ENCODE measurements around the gene REM2.
"Not testable (repeated sequence)": the region's sequence is repeated elsewhere in the genome, so short reads cannot be mapped to it uniquely, and the experiment has no call there.

REM2 gene

DNA sequence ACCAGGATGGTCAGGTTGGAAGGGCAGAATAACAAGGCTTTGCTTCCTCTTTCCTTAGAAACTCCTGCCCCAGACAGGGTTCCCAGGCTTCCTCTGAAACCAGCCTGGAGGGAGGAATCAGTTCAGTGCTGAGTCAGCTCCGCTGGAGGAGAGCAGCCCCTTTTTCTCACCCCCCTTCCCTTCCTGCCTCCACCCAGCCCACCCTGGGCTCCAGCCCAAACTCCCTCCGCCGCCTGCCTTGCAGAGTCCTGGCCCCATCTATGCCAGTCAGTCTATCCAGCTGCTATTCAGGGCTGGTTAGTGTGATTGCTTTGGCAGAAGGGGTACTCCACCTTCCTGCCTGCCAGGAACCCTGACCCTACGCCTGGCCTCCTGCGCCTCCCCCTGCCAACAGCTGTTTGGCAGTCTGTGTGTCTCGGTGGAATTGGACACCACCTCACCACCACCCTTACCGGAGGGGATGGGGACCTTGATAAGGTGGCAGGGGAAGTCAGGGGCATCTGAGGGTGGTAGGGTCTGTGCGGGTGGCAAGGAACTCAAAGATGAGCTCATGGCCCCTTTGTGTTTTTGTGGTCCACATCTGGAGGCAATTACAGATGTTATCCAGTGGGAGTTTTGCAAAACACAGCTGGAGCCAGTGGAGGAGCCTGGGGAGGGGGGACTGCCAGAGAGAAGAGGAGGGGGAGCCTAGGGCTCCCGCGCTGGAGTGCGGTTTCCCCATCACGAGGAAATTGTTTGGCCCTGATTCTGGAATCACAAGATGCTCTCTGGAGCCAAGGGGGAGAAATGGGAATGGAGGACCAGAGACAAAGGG lies 34.5 kb upstream of the REM2 start:
- no peak for DNase-seq

DNA sequence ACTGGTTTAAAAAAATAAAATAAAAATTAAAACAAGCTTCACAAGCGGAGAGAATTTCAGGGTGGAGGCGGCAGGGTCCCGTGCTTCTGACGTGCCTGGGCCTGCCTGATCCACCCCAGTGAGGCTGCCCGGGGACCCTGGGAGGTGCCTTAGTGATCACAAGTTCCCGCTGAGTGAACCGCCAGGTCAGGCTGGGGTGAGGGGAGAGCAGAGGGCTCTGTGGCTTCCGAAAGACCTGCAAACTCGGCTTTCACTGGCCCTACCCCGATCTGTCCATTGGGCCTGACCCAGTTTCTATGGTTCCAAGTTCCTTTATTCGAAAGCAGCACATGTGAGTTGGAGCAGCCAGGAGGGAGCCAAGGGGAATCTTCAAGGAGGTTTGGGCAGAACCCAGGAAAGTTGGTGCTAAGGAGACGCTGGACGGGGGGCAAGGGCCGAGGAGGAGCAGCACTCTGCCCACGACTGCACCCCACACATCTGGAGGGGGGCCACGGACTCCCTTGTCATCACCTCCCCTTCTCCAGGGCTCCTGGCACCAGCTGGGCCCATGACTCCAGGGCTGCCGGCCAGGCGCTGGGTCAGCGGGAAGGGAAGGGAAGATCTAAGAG lies 33.7 kb upstream of the REM2 start:
- no peak for DNase-seq

DNA sequence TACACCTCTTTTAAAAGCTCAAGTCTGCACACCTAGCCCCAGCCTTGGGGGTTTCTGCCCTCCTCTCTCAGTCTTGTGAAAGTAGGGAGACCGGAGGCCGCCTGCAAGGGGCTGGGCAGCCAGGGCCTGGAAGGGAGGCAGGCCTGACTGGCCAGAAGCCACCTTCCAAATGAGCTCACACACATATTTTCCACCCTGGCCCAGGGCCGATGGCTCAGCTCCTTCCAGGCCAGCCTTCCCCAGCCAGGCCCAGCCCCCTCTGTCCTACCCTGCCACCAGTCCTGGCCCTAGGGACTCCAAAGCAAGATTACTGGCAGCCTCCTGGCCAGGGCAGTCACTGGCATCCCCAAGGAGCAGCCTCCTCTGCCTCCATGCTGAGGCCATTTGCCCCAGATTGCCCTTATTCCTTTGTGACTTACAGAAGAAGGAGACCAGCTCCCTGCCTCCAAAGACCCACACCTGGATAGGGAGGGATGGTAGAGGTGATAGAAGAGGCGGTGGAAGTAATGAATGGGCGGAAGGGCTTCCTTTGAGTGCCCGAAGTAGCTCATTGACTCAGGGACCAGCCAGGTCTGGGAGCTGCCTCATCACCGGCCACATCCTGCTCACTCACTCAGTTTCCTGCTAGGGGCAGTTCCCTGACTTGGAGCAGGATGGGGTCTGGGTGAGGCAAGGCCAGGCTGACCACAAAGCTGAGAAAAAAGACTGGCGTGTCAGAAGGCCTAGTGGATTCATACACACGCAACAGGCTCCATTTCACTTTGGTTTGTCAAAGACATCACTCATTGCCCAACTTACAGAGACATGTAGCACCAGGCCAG lies 31.9 kb upstream of the REM2 start:
- no peak for DNase-seq

DNA sequence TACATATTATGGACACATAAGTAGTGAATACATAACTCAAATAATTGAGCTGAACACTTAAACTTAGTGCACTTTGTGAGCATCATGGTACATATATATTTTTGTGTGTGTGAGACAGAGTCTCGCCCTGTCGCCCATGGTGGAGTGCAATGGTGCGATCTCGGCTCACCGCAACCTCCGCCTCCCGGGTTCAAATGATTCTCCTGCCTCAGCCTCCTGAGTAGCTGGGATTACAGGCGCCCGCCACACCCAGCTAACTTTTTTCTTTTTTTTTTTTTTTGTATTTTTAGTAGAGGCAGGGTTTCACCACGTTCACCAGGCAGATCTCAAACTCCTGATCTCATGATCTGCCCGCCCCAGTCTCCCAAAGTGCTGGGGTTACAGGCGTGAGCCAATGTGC lies 30.8 kb upstream of the REM2 start:
- not testable (repeated sequence) for DNase-seq

DNA sequence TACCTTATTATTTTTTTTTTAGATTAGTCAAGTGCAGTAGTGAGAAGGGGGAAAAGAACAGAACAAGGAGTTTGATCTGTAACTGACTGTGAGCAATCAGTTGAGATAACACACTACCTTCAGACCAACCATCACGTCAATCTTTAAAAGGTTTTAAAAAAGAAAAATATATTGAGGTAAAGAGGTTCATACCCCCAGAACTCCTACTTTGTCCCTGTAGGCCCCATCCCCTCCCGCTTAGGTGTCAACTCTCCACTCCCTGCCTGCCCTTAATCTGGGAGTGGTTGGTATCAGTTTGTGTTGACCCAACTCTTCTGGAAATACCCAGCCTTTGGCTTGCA lies 30.5 kb upstream of the REM2 start:
- DNase-seq = no peak

DNA sequence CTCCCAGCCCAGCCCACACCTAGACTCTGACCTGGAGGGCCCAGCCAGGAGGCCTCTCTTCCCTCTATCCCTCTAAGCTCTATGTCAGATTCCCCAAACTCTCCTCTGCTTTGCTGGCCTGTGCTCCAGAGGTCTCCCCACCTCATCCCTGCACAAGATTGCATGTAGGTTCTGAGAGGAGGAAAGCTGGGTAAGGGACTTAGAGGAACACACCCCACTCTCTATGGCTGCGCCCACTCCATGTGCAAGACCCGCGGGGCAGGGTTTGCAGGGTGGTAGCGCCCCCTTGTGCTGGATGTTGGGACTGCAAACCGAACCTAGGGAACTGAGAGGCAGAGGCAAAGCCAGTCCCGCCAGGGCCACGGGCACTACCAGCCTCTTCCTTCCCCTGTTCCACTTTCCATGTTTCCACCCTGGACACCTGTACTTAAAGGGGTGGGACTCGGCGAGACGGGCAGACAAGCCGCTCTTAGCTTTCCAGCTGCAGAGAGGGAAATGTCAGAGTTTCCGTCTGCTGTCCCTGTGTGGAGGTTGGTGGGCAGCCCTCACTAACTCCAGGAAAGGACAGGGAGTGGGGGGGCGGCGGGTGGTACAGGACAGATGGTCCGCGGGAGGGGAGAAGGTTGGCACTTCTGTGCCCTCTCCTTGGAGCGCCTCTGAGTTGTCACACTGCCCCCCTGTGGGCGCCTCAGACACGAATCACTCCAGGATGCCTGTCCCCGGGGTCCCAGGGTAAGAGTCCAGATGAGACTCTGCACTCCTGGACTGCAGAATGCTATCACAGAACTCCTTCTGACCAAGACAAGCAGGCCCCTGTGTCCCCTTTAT lies 29.9 kb upstream of the REM2 start:
- DNase-seq = no peak

DNA sequence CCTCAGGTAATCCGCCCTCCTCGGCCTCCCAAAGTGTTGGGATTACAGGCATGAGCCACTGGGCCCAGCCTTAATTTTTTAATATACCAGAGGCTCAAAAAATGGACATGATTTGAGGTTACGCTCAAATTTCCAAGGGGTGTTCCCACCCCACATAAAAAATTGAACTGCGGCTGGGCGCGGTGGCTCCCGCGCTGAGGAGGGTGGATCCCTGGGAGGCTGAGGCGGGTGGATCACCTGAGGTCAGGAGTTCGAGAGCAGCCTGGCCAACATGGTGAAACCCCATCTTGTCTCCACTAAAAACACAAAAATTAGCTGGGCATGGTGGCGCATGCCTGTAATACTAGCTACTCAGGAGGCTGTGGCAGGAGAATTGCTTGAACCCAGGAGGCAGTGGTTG lies 28.7 kb upstream of the REM2 start:
- not testable (repeated sequence) for DNase-seq

DNA sequence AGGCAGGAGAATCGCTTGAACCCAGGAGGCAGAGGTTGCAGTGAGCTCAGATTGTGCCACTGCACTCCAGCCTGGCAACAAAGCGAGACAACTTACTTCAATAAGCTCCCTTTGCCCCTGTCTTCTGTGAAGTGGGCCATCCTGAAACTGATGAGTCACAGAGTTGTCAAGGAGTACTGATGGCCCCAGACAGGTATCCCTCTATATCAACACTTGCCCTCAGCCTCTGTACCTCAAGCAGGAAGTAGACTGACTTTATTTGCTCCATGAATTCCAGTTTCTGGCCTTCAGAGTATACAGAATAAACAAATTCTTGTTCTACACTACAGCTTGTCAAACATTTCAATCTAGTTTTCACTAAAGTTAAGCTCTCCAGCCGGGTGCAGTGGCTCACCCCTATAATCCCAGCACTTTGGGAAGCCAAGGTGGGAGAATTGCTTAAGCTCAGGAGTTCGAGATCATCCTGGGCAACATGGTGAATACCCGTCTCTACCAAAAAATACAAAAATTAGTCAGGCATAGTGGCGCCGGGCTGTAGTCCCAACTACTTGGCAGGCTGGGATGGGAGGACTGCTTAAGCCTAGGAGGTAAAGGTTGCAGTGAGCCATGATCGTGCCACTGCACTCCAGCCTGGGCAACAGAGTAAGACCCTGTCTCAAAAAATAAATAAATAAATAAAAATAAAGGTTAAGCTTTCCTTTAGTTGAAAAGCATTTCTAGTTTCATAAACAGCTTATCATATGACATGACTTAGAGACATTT lies 27.9 kb upstream of the REM2 start:
- no peak for DNase-seq

DNA sequence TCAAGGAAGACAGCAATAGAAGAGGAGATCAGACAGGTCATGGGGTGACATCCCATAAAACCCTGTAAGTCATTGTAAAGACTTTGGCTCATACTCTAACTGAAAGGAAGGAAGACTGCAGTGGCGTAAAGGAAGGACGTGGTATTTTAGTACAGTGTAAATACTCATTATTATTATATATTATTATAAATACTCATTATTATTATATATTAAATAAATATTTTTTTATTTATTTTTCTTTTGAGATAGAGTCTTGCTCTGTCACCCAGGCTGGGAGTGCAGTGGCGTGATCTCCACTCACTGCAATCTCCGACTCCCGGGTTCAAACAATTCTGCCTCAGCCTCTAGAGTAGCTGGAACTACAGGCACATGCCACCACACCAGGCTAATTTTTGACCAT lies 26.6 kb upstream of the REM2 start:
- no peak for DNase-seq

DNA sequence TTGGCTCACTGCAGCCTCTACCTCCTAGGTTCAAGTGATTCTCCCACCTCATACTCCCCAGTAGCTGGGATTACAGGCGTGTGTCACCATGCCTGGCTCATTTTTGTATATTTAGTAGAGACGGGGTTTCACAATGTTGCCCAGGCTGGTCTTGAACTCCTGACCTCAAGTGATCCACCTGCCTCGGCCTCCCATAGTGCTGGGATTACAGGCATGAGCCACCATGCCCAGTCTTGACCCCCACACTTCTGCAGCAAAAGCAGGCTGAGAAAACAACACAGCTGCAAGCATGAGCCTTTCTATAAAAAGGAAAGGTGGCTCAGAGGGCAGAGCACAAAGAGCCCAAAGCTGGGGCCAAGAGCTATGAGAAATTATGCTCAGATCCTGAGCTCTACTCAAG lies 22.6 kb upstream of the REM2 start:
- not testable (repeated sequence) for DNase-seq

DNA sequence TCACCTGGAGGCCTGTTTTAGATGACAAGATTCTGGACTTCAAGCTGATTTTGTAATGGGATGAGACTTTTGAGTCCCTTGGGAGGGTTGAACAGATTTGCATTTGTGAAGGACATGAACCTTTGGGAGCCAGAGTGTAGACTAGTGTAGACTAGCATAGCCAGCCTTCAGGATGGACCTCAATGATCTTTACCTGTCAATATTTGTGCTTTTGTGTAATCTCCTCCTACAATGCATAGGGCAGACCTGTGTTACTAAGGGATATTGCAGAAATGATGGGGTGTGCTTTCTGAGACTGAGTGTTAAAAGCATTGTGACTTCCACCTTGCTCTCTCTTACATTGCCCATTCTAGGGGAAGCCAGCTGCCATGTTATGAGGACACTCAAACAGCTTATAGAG lies 21.4 kb upstream of the REM2 start:
- DNase-seq = no peak

DNA sequence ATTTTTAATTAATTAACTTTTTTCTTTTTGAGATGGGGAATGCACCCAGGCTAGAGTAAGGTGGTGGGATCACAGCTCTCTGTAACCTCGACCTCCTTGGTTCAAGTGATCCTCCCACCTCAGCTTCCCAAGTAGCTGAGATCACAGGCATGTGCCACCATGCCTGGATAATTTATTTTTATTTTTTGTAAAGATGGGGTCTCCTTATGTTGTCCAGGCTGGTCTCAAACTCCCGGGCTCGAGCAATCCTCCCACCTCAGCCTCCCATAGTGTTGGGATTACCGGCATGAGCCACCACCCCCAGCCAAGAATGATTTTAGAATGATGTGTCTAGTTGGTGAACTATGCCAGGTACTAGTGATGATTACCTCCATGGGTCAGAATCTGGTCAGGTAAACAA lies 18.0 kb upstream of the REM2 start:
- no peak for DNase-seq

DNA sequence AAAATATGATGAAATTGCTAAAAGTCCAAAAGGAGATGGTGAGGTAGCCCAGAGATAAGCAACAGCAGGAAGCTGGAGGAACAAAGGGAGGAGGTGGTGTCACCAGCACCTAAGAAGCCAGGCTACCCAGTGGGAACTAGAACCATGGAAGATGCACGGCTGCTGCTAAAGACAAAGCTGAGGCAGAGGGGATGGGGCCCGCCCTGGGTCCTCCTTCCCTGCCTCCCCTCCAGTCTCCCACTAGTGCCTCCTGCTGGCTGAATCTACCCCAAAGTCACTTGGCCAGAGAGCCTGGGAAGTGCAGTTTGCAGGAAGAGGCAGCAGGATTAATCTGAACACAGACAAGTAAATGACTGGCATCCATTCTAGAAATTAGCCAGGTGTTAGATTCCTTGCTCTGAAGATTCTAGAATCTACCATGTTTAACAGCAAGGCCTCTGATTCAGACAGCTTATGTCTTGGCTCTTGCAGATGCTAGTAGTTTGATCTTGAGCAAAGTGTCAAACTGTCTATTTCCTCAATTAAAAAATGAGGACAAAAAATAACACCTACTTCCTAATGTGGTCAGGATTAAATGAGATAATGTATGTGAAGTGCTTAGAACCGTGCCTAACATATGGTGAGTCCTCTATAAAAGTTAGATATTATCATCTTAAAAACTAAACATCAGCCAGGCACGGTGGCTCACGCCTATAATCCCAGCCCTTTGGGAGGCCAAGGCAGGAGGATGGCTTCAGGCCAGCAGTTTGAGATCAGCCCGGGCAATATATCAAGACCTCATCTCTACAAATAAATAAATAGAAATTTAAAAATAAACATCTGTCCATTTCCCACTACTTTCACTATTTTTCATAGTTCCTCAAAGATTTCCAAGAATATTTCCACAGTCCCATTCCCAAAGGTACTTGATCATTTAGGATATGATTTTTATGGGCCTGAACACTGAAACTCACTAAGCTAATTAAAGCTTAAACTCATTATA lies 17.3 kb upstream of the REM2 start:
- no peak for DNase-seq

DNA sequence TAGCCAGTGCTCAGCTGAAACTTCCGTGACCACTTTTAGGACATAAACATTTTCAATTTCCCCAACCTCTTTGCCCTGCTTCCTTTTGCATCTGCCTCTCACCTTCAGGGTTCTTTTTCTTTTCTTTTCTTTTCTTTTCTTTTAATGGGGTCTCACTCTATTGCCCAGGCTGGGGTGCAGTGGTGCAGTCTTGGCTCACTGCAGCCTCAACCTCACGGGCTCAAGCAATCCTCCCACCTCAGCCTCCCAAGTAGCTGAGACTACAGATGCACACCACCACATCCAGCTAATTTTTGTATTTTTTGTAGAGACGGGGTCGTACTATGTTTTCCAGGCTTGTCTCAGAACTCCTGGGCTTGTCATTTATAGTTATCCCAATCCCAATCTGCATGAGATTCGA lies 16.1 kb upstream of the REM2 start:
- DNase-seq = no peak

DNA sequence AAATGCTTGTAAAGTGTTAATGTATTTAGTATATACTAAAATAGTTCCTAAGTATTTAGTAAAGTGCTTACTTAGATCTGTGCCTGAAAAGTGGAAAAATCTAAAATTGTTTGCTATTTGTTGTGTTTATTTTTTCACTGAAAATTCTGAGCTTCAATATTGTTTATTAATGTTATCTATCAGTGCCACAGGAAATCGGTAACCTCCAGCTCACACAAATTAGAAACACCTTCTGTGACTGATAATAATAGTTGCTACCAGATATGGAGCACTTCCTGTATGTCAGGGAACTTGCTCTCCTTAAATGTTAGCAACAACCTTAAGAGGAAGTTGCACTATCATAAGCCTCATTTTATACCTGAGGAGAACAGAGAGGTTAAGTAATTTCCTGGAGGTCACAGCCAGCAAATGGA lies 12.2 kb upstream of the REM2 start:
- no peak for DNase-seq

DNA sequence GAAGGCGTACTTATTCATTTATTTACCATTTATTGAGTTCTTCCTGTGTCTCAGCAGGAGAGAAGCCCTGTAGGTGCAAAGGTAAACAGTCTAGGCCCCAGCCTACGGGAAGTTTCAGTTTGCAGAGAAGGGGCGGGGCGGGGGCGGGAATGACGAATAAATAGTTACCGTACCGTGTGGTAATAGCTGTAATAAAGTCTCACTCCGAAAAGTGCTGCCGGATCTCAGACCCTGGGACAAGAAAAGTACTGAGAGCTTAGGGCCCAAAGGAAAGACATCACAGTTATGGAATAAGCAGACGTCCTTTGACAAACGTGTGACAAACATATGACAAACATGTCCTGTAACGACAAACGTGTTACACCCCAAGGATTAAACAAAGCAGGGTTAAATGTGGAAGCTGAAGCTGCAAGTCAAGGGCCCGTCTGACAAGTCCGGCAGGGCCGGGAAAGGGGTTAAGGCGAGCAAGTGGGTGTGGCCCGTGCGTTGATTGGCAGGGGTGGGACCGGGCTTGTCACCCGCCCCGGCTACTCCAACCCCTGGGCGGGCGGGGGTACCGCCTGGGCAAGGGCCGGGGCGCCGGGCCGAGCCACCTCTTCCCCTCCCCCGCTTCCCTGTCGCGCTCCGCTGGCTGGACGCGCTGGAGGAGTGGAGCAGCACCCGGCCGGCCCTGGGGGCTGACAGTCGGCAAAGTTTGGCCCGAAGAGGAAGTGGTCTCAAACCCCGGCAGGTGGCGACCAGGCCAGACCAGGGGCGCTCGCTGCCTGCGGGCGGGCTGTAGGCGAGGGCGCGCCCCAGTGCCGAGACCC lies 11.6 kb upstream of the REM2 start, which contains the start of gene LRP10:
Gene LRP10 (plus strand): TSS at position 517 of the 809 bp plus-strand sequence. CDS start 564 bp downstream, outside the sequence.
- DNase-seq = no peak

DNA sequence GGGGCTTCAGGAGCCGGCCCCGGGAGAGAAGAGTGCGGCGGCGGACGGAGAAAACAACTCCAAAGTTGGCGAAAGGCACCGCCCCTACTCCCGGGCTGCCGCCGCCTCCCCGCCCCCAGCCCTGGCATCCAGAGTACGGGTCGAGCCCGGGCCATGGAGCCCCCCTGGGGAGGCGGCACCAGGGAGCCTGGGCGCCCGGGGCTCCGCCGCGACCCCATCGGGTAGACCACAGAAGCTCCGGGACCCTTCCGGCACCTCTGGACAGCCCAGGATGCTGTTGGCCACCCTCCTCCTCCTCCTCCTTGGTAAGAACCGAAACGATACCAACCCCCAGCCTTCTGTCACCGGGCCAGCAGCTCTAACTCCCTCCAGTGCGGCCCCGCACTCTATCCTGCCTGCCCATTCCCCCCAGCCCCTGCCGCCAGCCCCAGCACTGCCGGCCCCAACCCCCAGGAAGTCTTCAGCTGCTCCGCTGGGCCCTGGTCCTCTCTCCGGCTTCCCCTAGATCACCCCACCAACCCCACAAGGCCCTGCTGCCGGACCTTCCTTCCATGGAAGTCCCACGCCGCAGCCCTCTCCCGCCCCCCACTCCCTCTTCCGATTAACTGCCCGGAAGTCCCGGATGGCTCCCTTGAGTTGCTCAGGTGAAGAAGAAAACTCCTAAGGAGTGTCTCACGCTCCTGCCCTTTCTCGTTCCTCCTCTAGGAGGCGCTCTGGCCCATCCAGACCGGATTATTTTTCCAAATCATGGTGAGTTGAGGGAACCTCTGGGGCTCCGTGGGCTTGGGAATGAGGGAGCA lies 10.8 kb upstream of the REM2 start:
- no peak for DNase-seq

DNA sequence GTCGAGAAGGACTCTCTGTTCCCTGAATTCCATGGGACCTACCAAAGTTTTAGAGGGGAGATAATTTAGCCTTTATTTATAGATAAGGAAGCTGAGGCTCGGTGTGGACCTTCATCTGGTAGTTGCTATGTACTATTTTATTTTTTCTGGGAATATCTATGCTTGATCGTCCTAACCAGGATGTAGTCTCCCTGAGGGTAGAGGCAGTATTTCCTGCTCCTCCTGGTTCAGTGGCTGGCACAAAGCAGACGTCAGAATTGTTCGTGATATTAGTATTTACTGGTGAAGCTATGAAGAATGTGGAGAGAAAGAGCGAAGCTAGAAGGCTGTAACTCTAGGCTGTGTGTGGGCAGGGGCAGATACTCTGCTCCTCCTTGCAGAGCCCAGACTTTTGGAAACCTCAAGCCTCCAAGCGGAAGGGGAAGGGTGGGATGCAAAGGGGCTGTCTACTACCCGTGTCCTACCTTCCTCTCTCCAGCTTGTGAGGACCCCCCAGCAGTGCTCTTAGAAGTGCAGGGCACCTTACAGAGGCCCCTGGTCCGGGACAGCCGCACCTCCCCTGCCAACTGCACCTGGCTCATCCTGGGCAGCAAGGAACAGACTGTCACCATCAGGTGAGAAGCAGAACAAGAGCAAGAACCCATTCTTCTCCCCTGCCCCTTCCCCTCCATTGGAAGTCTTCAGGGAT lies 10.0 kb upstream of the REM2 start:
- no peak for DNase-seq

Measured in NCI-H187 treated with DMSO at 0.1 percent for 48 hours (cell line).